GM18502 (cell line): ENCODE results near the gene MXRA8.
"Not testable (repeated sequence)": the region's sequence is repeated elsewhere in the genome, so short reads cannot be mapped to it uniquely, and the experiment has no call there.

ENCODE experiments used
- ATAC-seq: cut with Tn5 transposase; IDR thresholded peaks from one replicate; pipeline ENCODE4 v1.9.1; 2021; ENCODE audit warnings: mild to moderate bottlenecking; ENCODE audit not compliant: unreplicated experiment, poor library complexity

Gene MXRA8

DNA sequence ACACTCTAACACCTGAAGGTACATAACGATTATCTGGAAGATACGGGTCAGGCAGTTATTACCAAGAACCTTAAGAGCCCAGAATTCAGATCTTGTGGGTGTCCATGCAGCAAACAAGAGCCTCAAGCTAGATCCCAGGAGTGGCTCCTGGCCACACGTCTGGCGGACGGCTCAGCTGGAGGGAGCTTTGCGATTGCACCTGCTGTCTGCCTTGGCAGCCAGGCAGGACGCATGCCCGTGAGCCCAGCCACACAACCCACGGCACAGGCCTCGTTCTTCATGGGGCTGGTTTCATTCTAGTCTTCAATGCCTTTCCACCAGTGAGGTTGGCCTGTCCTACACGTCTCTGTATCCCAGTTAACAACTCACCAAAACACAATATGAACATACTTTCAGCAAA is 35.1 kb upstream of the MXRA8 start:
- no peak for ATAC-seq

DNA sequence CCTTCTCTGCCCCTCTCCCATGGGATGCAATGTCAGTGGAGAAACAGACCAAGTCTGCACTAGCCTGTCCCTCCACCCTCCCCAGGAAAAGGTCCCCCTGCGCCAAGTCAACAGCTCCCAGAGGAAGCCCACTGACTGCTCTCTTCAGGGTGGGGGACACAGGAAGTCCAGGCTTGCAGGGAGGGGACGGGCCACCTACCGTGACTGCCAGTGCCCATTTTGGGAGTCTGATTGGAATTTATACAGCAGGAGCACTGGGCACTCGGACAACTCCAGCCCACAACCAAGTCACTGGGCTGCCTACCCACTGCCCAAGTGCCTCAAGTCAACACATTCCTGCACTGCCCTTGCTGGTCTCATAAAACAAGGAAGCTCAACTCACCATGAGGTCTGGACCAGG is 34.7 kb upstream of the MXRA8 start:
- ATAC-seq = no peak

DNA sequence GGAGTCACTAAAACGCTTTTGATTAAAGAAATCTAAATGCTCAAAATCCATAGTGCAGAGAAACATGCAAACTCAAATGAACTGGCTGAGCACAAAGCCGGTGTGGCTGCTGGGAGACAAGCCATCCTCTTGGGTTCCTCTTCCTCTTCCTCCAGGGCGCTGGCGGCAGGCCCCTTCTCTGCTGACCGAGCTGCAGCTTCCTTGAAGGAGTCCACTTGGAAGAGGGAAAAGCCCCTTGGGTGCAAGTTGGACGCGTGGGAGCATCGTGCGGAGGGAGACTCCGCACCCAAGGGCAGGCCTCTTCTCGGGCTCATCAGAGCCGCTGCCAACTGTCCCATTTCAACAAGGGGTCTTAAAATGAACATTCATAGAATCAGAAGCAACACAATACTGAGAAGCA is 32.9 kb upstream of the MXRA8 start:
- ATAC-seq = no peak

DNA sequence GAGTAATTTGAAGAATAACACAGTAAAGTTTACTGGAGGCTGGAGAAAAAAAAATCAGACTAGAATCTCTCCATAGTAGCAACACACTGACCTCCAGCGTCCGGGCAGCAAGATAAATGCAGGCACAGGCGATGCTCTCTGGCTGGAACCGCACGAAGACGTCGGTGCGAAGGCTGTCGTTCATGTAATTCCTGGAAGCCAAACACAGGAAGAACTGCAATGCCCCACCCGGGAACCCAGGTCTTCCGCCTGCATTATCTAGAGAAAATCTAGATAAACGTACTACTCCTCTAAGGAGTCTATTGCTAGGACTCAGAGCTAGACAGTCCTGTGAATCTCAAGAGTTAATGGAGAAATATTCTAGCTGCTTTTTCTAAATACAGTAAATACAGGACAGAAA is 32.3 kb upstream of the MXRA8 start:
- no peak for ATAC-seq

DNA sequence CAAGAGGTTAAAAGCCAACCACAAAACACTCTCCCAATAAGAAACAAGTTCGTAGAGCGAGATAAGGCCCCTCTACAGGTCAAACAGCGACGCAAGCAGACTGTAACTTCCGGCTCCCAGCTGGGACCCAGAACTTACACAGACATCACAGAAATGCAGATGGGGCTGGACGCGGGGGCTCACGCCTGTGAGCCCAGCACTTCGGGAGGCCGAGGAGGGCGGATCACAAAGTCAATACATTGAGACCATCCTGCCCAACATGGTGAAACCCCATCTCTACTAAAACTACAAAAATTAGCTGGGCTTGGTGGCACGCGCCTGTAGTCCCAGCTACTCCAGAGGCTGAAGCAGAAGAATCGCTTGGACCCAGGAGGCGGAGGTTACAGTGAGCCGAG is 29.7 kb upstream of the MXRA8 start:
- no peak for ATAC-seq

DNA sequence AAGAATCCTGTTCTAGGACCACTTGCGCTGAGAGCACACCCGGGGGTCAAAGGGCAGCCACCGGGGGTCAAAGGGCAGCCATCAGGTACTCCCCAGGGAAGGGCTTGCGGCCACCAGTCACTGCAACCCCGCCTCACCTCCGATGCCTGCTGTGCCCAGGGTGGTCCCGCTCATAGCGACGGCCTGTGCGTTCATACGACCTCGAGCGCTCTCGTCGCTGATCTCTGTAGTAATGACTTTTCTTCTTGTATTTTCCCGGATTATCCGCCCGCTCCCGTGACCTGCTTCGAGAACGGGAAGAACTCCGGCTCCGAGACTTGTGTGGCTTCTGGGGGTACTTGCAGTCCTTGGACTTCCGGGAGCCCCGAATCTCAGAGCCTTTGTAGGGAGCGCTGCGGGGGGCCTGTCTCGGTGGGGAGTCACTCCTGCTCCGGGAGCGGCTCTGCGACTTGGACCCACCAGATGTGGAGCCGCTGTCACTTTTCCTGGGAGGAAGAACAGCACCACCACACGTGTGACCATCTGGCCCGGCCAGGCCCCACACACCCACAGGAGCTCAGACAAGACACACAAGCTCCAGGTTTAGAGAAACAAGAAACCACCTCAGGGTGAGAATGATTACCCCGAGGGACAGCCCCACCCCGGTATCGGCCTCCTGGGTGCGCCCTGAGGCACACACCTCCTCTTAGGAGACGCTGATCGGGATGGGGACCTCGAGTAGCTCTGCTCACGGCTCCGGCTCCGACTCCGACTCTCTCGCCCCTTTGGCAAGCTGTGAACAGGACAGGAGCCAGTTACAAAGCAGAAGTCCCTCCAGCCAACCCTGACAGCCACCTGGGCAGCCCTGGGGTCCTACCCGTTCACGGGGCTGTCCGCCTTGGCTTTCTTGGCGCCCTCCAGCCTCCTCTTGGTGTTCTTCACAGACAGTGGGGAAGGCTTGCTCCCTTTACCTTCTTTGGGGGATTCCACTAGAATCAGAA is 29.0 kb upstream of the MXRA8 start:
- ATAC-seq = no peak

DNA sequence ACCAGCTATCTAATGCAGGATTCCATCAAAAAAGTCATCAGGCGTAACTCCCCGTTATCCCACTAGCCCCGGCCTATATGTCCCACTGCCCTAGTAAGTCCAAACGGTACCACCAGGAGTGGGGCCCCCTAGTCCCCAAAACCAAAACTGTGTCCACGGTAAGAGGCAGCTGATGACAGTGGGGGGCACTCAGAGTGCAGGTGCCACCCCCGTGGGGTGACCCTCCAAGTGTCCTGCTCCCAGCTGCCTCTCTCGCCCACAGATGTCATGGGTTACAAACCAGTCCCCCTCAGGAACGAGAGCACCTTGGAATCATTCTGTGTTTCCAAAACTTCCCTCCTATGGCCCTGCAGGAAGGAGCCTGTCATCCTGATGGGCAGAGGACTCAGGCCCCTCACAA is 27.6 kb upstream of the MXRA8 start:
- no peak for ATAC-seq

DNA sequence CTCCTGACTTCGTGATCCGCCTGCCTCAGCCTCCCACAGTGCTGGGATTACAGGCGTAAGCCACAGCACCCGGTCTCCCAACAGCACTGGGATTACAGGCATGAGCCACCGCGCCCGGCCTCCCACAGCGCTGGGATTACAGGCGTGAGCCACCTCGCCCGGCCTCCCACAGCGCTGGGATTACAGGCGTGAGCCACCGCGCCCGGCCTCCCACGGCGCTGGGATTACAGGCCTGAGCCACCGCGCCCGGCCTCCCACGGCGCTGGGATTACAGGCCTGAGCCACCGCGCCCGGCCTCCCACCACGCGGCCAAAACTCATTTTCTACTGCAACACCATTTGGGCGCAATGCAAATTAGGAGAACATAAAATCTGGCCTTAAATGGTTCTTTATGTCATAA is 27.0 kb upstream of the MXRA8 start:
- ATAC-seq = not testable (repeated sequence)

DNA sequence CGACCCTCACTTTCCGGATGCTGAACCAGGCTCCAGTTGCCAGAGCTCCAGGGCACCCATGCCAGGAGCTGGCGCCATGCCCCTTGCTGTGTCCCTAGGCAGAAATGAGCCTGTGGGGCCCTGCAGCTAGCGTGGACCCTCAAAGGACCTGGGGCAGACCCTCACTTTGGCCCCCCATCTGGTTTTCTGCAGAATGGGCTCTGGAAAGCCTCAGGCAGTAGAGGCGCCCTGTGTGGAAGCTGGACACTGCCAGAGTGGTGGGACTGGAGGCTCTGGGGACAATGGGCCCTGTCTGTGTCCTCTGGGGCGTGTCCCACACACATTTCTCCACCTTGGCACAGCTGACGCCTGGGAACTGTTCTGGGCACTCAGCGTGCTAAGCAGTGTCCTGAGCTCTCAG is 22.9 kb upstream of the MXRA8 start:
- ATAC-seq = no peak

DNA sequence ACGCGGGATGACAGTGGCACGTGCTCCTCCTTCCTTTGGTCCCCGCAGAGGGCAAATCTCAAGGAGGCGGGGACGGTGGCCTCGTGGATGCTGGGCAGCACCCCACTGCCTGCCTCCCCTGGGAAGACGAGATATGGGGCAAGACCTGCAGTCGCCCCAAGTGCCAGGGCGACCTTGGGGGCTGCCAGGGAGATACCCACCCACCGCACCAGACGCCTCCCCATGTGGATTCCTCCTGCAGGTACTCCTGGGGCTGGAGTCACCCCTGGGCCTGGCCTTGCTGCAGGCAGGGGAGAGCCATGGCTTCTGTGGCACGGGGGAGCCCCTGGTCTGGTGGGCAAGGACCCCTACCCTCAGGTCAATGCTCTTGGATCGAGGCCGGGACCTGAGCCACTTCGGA is 22.5 kb upstream of the MXRA8 start:
- no peak for ATAC-seq

DNA sequence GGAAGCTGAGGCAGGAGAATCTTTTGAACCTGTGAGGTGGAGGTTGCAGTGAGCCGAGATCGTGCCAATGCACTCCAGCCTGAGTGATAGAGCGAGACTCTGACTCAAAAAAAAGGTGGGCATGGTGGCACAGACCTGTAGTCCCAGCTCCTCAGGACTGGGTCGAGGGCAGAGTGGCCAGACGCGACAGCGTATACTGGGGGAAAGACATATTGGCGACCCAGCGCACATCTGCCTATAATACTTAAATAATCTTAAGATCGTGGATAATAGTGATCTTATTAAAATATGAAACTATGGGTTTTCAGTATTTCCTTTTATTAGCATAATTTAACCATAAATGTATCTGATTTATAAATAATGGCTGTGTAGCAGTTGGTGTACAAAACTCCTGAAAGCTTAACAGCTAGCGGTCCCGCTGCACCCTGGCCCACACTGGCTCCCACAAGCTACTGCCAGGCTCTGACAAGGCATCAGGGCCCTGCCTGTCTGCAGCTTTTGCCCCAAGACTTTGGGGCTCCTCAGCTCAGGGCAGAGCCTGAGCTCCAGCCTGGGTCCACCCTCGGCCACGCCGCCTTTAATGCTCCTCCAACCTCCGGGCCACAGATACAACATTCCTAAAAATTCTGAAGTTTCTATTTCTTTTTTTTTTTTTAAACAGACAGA is 19.3 kb upstream of the MXRA8 start:
- no peak for ATAC-seq

DNA sequence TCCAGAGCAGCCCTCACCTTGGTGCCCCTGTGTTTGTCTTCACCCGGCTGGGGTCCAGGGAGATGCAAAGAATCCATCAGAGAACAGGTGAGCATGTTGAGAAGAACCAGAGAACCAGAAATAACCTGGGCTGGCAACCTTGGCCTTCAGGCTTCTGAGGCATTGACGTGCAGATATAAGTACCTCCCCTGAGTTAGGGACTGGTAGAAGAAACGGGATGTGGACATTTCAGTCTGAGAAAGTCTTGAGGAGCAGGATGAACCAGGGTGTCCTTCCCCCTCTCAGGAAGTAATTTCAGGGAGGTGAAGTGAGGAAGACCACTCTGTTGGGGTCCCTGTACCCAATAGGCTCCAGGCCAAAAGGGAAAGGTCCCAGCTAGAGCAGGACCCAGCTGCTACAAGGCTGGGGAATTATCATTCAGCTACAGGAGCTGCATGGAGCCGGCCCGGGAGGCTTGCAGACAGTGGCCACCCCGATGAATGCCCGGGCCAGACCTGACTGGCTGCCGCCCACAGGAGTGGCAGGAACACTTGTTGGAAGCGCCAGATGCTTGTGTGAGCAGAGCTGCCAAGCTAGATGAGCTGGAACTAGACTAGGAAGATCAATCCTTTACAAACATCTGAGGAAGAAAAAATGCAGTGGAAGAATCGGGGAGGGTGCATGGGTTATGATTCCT is 18.3 kb upstream of the MXRA8 start:
- ATAC-seq = no peak

DNA sequence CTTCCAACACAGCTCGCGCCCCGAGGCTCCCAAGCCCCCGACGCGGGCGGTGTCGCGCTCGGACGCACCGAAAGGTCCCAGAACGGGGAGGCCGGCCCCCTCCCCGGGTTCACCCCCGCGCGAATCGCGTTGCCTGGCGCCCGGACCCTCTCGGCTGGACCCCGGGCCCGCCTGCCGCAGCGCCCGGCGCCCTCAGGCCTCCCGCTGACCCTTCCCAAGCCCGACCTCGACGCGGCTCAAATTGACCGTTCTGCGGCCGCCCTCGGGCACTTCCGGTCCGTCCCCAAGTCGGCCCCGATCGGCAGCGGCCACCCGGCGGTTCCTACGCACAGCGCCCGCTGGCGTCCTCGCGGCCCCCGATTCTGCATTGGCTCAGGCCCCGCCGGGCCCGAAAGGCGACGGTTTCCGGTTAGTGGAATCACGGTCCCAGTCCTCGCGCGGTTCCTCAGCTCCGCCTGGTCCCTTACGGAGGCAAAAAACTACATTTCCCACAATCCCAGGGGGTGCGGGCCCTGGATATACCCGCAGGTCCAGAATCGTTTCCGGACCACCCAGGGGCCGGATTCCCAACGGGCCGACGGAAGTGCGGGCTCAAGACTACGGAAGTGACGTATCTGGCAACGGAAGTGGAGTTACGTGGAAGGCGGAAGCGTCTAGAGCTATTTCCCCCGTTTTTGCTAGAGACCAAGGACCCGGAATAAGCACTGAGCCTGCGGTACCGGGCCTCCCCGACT is 16.7 kb upstream of the MXRA8 start, which contains the start of gene AURKAIP1:
TSS of gene AURKAIP1 (minus strand) at position 279 of the 734 bp plus-strand sequence. CDS start 451 bp downstream, outside the sequence.
- peak; percentile 87 for ATAC-seq

DNA sequence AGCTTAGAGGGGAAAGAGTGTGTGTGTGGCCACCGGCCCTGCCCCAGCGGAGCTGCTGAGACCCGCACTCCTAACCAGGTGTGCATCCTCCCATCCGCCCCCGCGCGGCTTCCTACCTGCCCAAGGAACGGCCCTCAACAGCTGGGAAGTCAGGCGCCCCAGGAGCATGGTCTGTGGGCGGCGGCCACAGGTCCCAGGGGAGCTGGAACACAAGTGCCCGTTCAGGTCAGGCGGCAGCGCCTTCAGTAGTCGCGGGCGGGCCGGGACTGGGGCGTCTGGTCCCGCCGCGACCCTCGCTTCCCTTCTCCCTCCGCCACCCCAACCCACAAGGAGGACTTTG is 16.2 kb upstream of the MXRA8 start:
- peak; percentile 7 for ATAC-seq

DNA sequence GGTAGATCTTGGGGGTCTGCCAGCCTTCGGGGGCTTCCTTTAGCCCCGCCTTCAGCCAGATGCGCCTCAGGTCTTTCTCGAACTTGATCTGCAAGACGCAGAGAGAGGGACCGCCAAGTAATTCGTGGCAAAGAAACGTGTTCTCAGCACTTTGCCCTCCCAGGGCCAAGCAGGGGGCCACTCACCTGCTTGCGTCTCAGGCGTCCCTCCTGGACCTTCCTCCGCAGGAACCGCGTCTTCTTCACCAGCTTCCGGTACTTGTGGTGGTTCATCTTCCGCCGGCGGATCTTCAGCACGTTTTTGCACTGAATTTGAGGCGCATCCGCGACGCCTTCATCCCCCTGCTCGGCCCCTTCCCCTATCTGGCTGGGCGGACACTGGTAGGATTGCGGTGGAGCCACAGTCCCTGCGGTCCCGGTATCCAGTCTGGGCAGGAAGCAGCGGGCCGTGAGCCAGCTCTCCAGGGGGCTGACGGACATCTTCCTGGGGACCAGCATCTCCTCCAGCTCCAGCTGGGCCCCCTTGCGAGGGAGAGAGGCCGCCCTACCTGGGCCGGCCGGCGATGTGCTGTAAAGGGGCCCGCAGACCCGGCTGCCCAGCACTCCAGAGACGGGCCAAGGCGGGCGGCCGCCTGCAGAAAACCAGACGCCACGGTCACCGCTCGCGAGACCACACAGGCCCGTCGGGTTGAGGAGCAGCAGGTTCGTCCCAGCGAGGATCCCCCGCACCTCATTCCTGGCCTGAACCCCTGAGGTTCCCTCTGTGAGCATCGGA is 15.6 kb upstream of the MXRA8 start:
- no peak for ATAC-seq

DNA sequence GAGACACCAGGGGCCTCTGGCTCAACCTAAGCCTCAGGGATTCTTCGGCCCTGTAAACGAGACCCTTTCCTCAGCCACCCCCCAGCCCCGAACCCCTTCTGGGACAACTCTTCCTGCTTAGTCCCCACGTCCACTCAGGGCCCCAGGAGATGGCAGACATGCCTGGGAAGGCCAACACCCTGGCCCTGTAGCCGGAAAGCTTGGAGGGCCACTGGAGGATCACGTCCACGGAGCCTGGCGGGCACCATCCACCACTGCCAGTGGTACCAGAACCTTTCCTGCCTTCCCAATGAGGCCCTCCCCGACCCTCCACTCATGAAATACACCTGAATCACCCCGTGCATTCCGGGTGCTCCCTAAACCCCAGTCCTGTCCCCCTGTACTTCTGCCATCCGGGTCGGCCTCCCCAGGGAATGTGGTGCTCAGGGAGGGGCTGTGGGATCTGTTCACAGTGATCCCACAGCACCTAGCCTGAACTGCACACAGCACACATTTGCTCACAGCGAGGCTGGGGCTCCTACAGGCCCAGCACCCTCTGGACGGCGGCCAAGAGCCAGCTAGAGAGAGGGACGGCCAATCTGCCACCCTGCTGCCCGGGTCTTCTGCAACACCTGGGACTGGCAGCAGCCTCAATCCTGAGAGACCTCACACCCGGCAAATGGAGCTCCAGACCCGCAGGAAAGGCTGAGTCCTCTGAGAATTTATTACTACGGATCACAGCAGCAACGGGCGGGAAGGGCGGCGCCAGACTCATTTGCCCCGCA is 14.9 kb upstream of the MXRA8 start:
- ATAC-seq = no peak

DNA sequence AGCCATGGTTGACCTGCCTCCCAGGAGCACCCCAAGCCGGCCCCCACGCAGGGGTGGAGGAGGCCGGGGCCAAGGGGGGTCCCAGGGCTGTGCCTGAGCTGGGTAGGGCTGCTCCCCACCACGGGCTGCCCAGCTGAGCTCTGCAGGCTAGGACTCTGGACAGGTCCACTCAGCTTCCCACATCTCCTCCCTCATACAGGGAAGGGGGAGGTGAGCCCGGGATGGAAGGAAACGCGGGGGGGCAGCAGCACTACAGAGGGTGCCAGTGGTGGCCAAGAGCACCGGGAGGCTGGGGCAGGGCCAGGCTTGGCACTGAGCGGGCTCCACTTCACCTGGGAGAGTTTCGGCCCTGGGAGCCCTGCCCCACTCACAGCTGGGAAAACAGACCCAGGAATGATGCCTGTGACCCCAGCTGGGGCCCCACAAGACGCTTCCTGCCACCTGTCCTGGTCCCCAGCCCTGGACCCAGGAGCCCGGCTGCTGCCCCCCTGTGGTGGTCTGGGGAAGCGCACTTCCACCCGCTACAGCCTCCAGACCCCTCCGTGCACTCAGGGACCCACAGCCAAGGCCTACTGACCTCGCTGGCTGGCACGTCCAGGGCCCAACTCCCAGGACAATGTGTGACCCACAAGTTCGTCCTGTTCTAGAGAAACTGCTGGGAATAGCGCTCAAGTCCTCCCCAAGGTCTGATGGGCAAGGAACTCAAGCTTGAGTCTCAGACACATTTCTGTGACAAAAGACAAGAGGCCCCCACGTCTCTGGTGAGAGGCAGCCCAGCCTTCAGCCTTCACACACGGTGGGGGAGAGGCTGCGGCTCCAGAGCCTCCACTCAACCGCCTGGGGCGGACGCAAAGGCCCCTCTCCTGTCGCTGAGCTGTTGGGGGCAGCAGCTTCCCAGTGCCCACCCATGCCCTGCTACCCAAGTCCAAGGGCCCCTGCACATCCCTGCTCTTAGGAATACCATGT is 13.7 kb upstream of the MXRA8 start:
- no peak for ATAC-seq

DNA sequence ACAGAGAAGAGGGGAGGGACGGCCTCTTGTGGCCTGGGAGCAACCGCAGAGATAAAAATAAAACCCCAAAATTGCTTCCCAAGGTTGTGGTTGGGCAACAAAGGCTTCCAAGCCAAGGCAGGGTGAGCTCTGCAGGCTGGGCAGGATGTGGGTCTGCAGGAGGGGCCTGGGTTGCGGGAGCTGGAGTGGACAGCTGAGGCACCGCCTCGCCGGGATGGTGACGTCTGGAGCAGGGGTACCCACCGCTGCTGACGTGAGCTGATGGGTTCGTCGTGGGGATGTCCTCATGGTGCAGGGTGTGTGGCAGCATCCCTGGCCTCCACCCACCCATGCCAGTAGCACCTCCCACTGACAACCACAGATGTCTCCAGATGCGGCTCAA is 13.0 kb upstream of the MXRA8 start:
- ATAC-seq = no peak
